Measurements from ENCODE around the gene PNMA6E.

Gene PNMA6E

DNA sequence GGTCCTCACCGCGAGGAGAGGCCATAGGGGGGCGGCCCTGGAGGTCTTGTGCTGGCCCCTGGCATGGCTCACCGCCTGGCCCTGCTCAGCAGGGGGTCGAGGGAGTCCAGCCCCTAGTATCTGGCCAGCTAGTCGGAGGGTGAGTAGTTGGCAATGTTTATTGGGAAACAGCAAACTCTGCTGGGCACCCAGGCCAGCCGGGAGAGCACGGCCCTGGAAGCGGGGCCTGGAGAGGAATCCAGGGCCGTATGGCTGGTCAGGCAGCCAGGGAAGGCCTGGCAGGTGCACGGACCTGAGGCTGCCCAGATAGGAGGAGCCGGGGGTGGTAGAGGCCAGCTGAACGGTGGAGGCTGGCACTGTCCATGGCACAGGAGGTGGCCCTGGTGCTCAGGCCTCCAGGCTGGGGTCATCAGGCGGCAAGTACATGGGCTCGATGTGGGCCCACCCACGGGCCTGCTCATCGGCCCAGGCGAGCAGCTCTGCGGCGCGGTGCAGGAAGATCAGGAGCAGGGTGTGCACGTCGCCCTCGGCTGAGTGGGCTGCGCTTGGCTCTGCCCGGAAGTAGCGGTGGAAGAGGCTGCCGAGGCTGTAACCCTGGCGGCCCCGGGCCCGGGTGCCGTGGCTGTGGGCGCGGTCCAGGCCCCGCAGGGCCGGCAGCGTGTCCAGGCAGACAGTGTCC is 43.3 kb upstream of the PNMA6E start:
- no peak overlapping the region for H3K4me3 ChIP-seq (ENCODE audit: low read length)
- H3K27me3 ChIP-seq (ENCODE audit: control insufficient read depth, insufficient read depth, low read length) = no peaks in the 10 kb centered on the region
- no peaks in the 10 kb centered on the region for H3K9me3 ChIP-seq (ENCODE audit: control insufficient read depth, low read depth, low read length)
- H3K4me1 ChIP-seq (ENCODE audit: control insufficient read depth, low read depth, low read length) = no peaks in the 10 kb centered on the region
- H3K27ac ChIP-seq (ENCODE audit: low read length) = no peak overlapping the region
- no peaks in the 10 kb centered on the region for H3K36me3 ChIP-seq (ENCODE audit: control insufficient read depth, low read depth, low read length)
- no peak overlapping the region for H3K9ac ChIP-seq (ENCODE audit: low read length)

DNA sequence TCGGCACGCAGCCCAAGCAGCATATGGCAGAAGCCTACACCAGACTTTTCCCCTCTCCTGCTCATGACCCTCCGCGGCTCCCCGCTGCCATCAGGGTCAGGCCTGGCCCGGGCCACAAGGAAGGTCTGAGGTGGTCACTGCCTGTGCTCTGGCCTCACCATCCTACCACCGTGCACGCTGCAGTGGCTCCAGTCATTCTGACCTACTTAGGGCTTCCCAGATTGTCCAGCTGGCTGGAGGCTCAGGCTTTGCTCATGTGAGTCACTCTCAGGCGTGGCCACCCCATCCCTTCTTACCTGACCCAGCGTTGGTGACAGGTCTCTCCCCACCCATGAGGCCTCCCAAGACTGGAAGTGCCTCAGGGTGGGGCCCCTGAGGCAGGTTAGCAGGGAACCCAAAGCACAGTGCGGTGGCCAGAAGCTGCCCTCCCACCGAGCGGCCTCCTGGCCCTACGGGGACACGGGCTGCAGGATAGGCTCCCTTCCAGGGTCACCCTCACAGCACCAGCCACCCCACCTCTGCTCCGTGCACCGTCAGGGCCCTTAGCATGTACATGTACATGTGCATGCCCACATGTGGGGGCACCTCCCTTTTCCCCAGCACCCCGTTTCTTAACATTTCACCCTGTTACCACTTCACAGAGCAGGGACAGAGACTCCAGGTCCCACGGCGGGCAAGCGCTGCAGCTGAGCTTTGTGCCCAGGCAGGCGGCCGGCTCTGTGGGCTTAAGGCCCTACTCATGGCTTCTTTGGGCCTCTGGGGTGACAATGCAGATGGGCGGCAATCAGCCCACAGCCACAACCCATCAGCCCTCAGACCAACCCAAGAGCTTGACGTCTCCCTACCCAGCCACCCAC is 42.6 kb upstream of the PNMA6E start:
- no peak overlapping the region for H3K4me3 ChIP-seq (ENCODE audit: low read length)
- H3K9ac ChIP-seq (ENCODE audit: low read length) = no peak overlapping the region
- no peaks in the 10 kb centered on the region for H3K27me3 ChIP-seq (ENCODE audit: control insufficient read depth, insufficient read depth, low read length)
- no peaks in the 10 kb centered on the region for H3K9me3 ChIP-seq (ENCODE audit: control insufficient read depth, low read depth, low read length)
- H3K36me3 ChIP-seq (ENCODE audit: control insufficient read depth, low read depth, low read length) = no peaks in the 10 kb centered on the region
- no peak overlapping the region for H3K27ac ChIP-seq (ENCODE audit: low read length)
- H3K4me1 ChIP-seq (ENCODE audit: control insufficient read depth, low read depth, low read length) = no peaks in the 10 kb centered on the region

DNA sequence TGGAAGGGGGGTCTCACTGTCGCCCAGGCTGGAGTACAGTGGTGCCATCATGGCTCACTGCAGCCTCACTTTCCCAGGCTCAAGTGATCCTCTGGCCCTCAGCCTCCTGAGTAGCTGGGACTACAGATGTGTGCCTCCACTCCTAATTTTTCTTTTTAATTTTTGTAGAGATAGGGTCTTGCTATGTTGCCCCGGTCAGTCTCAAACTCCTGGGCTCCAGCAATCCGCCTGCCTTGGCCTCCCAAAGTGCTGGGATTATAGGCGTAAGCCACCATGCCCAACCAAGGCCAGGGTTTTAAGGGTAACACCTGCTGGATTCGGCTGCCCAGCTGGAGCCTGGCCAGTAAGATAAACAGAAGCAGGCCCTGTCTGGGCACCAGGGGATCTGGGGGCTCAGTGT is 41.3 kb upstream of the PNMA6E start:
- no peaks in the 10 kb centered on the region for H3K9me3 ChIP-seq (ENCODE audit: control insufficient read depth, low read depth, low read length)
- no peaks in the 10 kb centered on the region for H3K4me1 ChIP-seq (ENCODE audit: control insufficient read depth, low read depth, low read length)
- no peaks in the 10 kb centered on the region for H3K27me3 ChIP-seq (ENCODE audit: control insufficient read depth, insufficient read depth, low read length)
- H3K4me3 ChIP-seq (ENCODE audit: low read length) = no peak overlapping the region
- no peak overlapping the region for H3K9ac ChIP-seq (ENCODE audit: low read length)
- no peaks in the 10 kb centered on the region for H3K36me3 ChIP-seq (ENCODE audit: control insufficient read depth, low read depth, low read length)
- no peak overlapping the region for H3K27ac ChIP-seq (ENCODE audit: low read length)

DNA sequence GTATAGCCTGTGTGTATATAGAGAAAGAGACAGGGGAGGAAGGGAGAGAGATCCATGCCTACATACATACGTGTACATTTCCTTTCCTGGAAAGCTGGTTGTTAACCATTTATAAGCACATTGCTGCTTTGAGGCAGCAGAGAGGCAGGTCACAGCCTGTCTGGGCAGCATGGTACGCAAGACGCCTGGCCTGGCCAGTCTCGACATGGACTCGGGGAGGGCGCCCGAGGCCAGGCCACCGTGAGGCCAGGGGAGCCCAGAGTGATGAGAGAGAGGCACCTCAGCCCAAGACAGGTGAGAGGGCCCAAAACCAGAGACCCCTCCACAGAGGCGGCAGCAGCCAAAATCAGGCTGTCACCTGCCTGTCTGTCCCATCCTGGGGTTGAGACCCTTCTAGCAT is 40.8 kb upstream of the PNMA6E start:
- Histone ChIP-seq H3K4me1 (ENCODE audit: control insufficient read depth, low read depth, low read length) (no peaks in the 10 kb centered on the region), H3K9ac (ENCODE audit: low read length) (no peak overlapping the region), H3K27ac (ENCODE audit: low read length) (no peak overlapping the region), H3K36me3 (ENCODE audit: control insufficient read depth, low read depth, low read length) (no peaks in the 10 kb centered on the region), H3K4me3 (ENCODE audit: low read length) (no peak overlapping the region), H3K27me3 (ENCODE audit: control insufficient read depth, insufficient read depth, low read length) (no peaks in the 10 kb centered on the region), H3K9me3 (ENCODE audit: control insufficient read depth, low read depth, low read length) (no peaks in the 10 kb centered on the region)

DNA sequence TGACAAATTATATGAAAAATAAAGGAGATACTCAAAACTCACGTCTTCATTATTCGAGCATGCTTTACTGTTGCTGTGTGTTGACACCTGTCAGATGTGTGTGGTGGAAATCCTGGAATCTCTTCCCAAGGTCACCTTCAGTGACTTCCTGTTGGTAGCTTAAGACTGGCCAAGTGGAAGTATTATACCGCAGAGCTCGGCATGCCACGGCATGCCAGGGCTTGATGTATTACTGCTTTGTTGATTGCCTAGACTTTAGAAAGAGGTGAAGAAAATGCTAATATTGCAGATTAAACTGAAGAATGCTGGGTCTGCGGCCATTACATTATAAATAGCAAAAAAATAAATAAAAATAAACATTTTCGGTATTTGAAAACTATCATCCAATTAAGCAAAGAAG is 40.1 kb upstream of the PNMA6E start:
- H3K9ac ChIP-seq (ENCODE audit: low read length) = no peak overlapping the region
- no peaks in the 10 kb centered on the region for H3K36me3 ChIP-seq (ENCODE audit: control insufficient read depth, low read depth, low read length)
- H3K27me3 ChIP-seq (ENCODE audit: control insufficient read depth, insufficient read depth, low read length) = no peaks in the 10 kb centered on the region
- no peak overlapping the region for H3K27ac ChIP-seq (ENCODE audit: low read length)
- no peak overlapping the region for H3K4me3 ChIP-seq (ENCODE audit: low read length)
- H3K4me1 ChIP-seq (ENCODE audit: control insufficient read depth, low read depth, low read length) = no peaks in the 10 kb centered on the region
- H3K9me3 ChIP-seq (ENCODE audit: control insufficient read depth, low read depth, low read length) = no peaks in the 10 kb centered on the region

DNA sequence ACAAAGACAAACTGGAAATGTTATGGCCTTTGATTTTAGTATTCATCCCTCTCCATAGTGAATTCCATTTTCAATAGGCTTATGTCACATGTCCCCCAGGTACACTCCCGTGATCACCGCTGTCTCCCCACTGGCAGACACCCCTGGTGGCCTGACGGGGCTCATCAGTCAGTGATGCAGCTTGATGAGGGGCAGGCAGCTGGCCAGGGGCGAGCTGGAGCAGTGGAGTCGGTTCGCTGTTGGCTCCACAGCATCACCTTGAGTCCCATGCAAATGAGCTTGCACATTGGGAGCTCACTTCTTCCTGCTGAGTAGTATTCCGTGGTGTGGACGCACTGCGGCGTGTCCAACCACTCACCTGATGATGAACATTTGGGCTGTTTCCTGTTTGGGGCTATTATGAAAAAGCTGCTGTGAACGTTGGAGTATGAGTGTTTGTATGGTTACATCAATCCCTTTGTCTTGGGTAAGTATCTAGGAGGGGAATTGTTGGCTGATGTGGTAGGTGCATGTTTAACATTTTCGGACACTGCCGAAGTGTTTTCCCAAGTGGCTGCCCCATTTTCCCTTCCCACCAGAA is 39.5 kb upstream of the PNMA6E start:
- Histone ChIP-seq H3K9me3 (ENCODE audit: control insufficient read depth, low read depth, low read length) (no peaks in the 10 kb centered on the region), H3K36me3 (ENCODE audit: control insufficient read depth, low read depth, low read length) (no peaks in the 10 kb centered on the region), H3K9ac (ENCODE audit: low read length) (no peak overlapping the region), H3K4me1 (ENCODE audit: control insufficient read depth, low read depth, low read length) (no peaks in the 10 kb centered on the region), H3K27me3 (ENCODE audit: control insufficient read depth, insufficient read depth, low read length) (no peaks in the 10 kb centered on the region), H3K27ac (ENCODE audit: low read length) (no peak overlapping the region), H3K4me3 (ENCODE audit: low read length) (no peak overlapping the region)

DNA sequence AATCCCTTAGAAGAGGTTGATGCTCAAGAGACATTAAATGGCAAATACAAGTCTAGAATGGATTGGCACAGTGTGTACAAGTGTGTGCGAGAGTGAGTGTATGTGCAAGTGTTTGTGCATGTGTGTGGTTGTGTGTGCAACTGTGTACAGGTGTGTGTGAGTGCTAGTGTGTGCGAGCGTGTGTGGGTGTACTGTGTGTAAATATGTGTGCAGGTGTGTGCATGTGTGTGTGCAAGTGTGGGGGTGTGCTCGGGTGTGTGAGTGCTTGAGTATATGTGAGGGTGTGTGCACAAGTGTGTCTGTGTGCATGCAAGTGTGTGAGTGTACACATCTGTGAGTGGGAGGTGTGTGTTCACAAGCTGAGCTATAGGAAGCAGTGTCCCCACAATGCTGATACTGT is 38.8 kb upstream of the PNMA6E start:
- H3K4me3 ChIP-seq (ENCODE audit: low read length) = no peak overlapping the region
- no peak overlapping the region for H3K27ac ChIP-seq (ENCODE audit: low read length)
- no peaks in the 10 kb centered on the region for H3K9me3 ChIP-seq (ENCODE audit: control insufficient read depth, low read depth, low read length)
- no peaks in the 10 kb centered on the region for H3K4me1 ChIP-seq (ENCODE audit: control insufficient read depth, low read depth, low read length)
- no peaks in the 10 kb centered on the region for H3K27me3 ChIP-seq (ENCODE audit: control insufficient read depth, insufficient read depth, low read length)
- H3K9ac ChIP-seq (ENCODE audit: low read length) = no peak overlapping the region
- H3K36me3 ChIP-seq (ENCODE audit: control insufficient read depth, low read depth, low read length) = no peaks in the 10 kb centered on the region

DNA sequence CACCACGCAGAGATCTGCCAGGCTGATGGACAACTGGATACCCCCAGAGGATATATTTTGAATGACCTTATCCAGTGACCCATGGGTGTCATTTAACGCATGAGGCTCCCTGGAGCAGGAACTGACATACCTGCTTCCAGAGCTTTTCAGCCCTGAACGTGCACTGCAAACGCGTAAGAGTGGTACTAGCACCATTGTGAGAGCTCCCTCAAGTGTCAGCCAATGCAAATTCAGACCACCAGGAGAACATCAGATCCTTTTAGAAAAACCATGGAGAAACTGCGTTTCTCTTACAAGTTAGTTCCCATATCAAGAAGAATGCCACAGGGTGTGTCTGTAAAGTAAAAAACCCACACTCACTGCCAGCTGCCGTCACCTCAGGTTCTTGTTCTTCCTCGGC is 37.4 kb upstream of the PNMA6E start:
- Histone ChIP-seq H3K36me3 (ENCODE audit: control insufficient read depth, low read depth, low read length) (no peaks in the 10 kb centered on the region), H3K27me3 (ENCODE audit: control insufficient read depth, insufficient read depth, low read length) (no peaks in the 10 kb centered on the region), H3K4me3 (ENCODE audit: low read length) (no peak overlapping the region), H3K9me3 (ENCODE audit: control insufficient read depth, low read depth, low read length) (peaks cover 2% of the 10 kb centered on the region), H3K9ac (ENCODE audit: low read length) (no peak overlapping the region), H3K4me1 (ENCODE audit: control insufficient read depth, low read depth, low read length) (no peaks in the 10 kb centered on the region), H3K27ac (ENCODE audit: low read length) (no peak overlapping the region)

DNA sequence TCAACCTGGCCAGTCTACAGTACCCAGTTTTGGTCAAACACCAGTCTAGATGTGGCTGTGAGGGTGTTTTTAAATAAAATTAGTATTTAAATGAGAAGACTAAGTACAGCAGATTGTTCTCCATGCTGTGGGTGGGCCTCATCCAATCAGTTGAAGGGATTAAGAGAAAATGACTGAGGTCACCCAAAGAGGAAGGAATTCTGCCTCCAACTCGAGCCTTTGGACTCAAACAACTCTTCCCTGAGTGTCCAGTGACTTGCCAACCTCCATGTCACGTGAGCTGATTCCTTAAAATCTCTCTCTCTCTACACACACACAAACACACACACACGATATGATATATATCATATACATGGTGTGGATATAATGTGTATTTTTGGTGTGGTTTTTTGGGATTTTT is 34.7 kb upstream of the PNMA6E start:
- H3K9ac ChIP-seq (ENCODE audit: low read length) = no peak overlapping the region
- H3K4me1 ChIP-seq (ENCODE audit: control insufficient read depth, low read depth, low read length) = no peaks in the 10 kb centered on the region
- no peaks in the 10 kb centered on the region for H3K36me3 ChIP-seq (ENCODE audit: control insufficient read depth, low read depth, low read length)
- no peak overlapping the region for H3K4me3 ChIP-seq (ENCODE audit: low read length)
- H3K9me3 ChIP-seq (ENCODE audit: control insufficient read depth, low read depth, low read length) = peaks cover 8% of the 10 kb centered on the region
- no peak overlapping the region for H3K27ac ChIP-seq (ENCODE audit: low read length)
- H3K27me3 ChIP-seq (ENCODE audit: control insufficient read depth, insufficient read depth, low read length) = no peaks in the 10 kb centered on the region

DNA sequence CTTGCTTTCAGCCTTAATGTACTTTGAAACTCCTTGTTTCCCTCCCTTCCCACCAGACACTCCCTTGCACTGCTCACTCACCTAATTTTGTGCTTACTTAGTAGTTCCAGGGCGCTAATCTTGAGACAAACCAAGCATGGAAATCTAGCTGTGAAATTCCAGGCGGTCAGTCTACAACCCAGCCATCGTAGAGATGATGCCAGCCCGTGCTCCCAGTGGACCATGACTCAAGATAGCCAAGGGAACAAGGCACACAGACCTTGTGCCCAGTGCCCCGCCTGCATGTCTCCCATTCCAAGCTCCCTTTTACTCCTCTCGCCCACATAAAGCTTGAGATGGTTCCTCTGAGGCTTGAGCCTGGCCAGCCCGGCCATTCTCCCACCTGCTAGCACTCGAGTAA is 33.7 kb upstream of the PNMA6E start:
- no peak overlapping the region for H3K9ac ChIP-seq (ENCODE audit: low read length)
- H3K9me3 ChIP-seq (ENCODE audit: control insufficient read depth, low read depth, low read length) = peaks cover 9% of the 10 kb centered on the region
- no peaks in the 10 kb centered on the region for H3K4me1 ChIP-seq (ENCODE audit: control insufficient read depth, low read depth, low read length)
- no peaks in the 10 kb centered on the region for H3K36me3 ChIP-seq (ENCODE audit: control insufficient read depth, low read depth, low read length)
- no peak overlapping the region for H3K27ac ChIP-seq (ENCODE audit: low read length)
- H3K4me3 ChIP-seq (ENCODE audit: low read length) = no peak overlapping the region
- no peaks in the 10 kb centered on the region for H3K27me3 ChIP-seq (ENCODE audit: control insufficient read depth, insufficient read depth, low read length)

DNA sequence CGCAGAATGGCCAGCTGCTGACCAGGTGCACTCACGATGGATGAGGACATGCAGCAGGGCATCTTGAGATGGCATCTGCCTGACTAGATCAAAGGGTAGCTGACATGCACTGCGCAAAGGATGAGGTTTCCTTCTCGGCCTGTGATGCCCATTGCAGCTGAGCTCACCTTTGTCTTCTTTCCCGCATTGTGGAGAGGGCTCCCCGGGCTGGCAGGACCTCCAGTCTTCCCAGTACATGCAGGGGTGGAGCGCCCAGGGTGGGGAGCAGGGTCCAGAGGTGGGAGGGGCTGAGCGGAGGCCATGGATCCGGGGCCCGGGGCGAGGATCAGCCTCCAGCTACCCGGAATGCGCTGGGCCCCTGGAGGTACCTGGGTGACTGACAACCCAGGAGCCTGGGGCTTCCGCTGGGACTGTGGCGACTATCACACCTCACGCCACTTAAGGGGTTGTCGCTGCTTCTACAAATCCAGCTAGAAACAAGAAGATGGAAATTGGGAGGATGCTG is 32.7 kb upstream of the PNMA6E start:
- Histone ChIP-seq H3K9me3 (ENCODE audit: control insufficient read depth, low read depth, low read length) (peaks cover 11% of the 10 kb centered on the region), H3K4me3 (ENCODE audit: low read length) (no peak overlapping the region), H3K4me1 (ENCODE audit: control insufficient read depth, low read depth, low read length) (no peaks in the 10 kb centered on the region)

More for the DNA sequence above, 32.7 kb upstream of the PNMA6E start:
- H3K36me3 ChIP-seq (ENCODE audit: control insufficient read depth, low read depth, low read length) = no peaks in the 10 kb centered on the region
- H3K27me3 ChIP-seq (ENCODE audit: control insufficient read depth, insufficient read depth, low read length) = no peaks in the 10 kb centered on the region
- H3K9ac ChIP-seq (ENCODE audit: low read length) = no peak overlapping the region
- no peak overlapping the region for H3K27ac ChIP-seq (ENCODE audit: low read length)

Measured in iPS-18a (cell line).